Fibroblast of lung (primary cell): ENCODE results near the gene MYRIP. TPM values are rescaled to one million over a fixed set of nuclear protein-coding genes. Genes with fewer than 3 reads are reported as not detected.

Source experiments
- DNase-seq, 2 donors: peaks; one replicate each; pipeline versions ENCODE4 v3.0.0 to v3.0.0-alpha.2; 2010; ENCODE audit warnings: low read depth in 2 of 2
- H2AFZ ChIP-seq: 2 replicates; pipeline ENCODE4 v1.5.1; 2012; ENCODE audit warnings: low read length, control low read depth, inconsistent platforms
- H3K27ac ChIP-seq: 2 replicates; pipeline ENCODE4 v1.5.1; 2011; ENCODE audit warnings: low read length, control low read depth; ENCODE audit not compliant: insufficient read depth
- H3K27me3 ChIP-seq: 2 replicates; pipeline ENCODE4 v1.5.1; 2011; ENCODE audit warnings: mild to moderate bottlenecking, low read length; ENCODE audit not compliant: control insufficient read depth, insufficient read depth
- H3K36me3 ChIP-seq: 2 replicates; pipeline ENCODE4 v1.5.1; 2011; ENCODE audit warnings: low read length; ENCODE audit not compliant: control insufficient read depth, insufficient read depth
- H3K4me1 ChIP-seq: 2 replicates; pipeline ENCODE4 v1.5.1; 2011; ENCODE audit warnings: low read length; ENCODE audit not compliant: control insufficient read depth, insufficient read depth; ENCODE audit errors: extremely low read depth
- H3K4me2 ChIP-seq: 2 replicates; pipeline ENCODE4 v1.5.1; 2011; ENCODE audit warnings: low read length, control low read depth; ENCODE audit not compliant: insufficient read depth; ENCODE audit errors: extremely low read depth
- H3K4me3 ChIP-seq, 4 experiments: fragments of 200-600 bp in 1 of 4; sonication (generic) in 1 of 4; replicated peaks in 1 of 4; 2 replicates each; pipeline ENCODE4 v1.5.1; 2011 to 2016; ENCODE audit warnings: low read length in 4 of 4, low read depth in 3 of 4, mild to moderate bottlenecking in 3 of 4, control low read depth in 2 of 4, inconsistent platforms in 1 of 4, mixed read lengths in 1 of 4; ENCODE audit not compliant: insufficient read depth in 1 of 4; ENCODE audit errors: control extremely low read depth in 1 of 4
- H3K79me2 ChIP-seq: 2 replicates; pipeline ENCODE4 v1.5.1; 2012; ENCODE audit warnings: mild to moderate bottlenecking, low read length, inconsistent platforms; ENCODE audit not compliant: control insufficient read depth, insufficient read depth
- H3K9ac ChIP-seq: 2 replicates; pipeline ENCODE4 v1.5.1; 2011; ENCODE audit warnings: mild to moderate bottlenecking, low read length, control low read depth; ENCODE audit not compliant: insufficient read depth
- H3K9me3 ChIP-seq: 2 replicates; pipeline ENCODE4 v1.5.1; 2012; ENCODE audit warnings: low read depth, low read length; ENCODE audit not compliant: control insufficient read depth, insufficient read depth
- H4K20me1 ChIP-seq: 2 replicates; pipeline ENCODE4 v1.5.1; 2011; ENCODE audit warnings: low read length; ENCODE audit not compliant: control insufficient read depth, insufficient read depth; ENCODE audit errors: extremely low read depth
- CTCF ChIP-seq, 2 donors: IDR thresholded peaks in 1 of 2; conservative IDR thresholded peaks in 1 of 2; 1 replicate in 1 of 2; 2 replicates in 1 of 2; pipeline ENCODE4 v1.5.1; 2011 to 2012; ENCODE audit warnings: low read length in 2 of 2, control low read depth in 1 of 2, inconsistent platforms in 1 of 2, low read depth in 1 of 2, mild to moderate bottlenecking in 1 of 2
- EZH2 ChIP-seq: IDR thresholded peaks from 2 replicates; pipeline ENCODE4 v1.5.1; 2012; ENCODE audit warnings: low read length, control low read depth, mild to moderate bottlenecking; ENCODE audit errors: missing control alignments
- polyA plus RNA-seq, 2 donors: library from polyadenylated mRNA; depleted of rRNA in 1 of 2; stranded (reverse) in 1 of 2; unstranded in 1 of 2; fragments of >200 nt; gene quantifications; 2 replicates each; pipeline ENCODE4 v1.2.1, GENCODE V29; 2011 to 2012; ENCODE audit warnings: missing spikeins in 1 of 2
- total RNA-seq: library from RNA; depleted of rRNA; stranded (reverse); fragments of >200 nt; gene quantifications from 2 replicates; pipeline ENCODE4 v1.2.1, GENCODE V29; 2014

MYRIP gene
- total and polyA plus RNA-seq, 2 donors (not counting 1 experiment from before 2014, with no cell fraction given), result 0.02 TPM; not detected in 1

GRCh38 chr3:40228792-40229350, 419.5 kb downstream of the MYRIP start:
- H3K4me1 ChIP-seq, result no peaks in the 10 kb centered on the region
- H3K27ac ChIP-seq, result no peak overlapping the region
- no peak overlapping the region for H3K4me2 ChIP-seq
- no peaks in the 10 kb centered on the region for H4K20me1 ChIP-seq
- H3K79me2 ChIP-seq, result no peaks in the 10 kb centered on the region
- no peak overlapping the region for H2AFZ ChIP-seq
- no peak for DNase-seq
- no peaks in the 10 kb centered on the region for H3K36me3 ChIP-seq
- H3K27me3 ChIP-seq, result no peaks in the 10 kb centered on the region
- no peak overlapping the region for H3K9ac ChIP-seq
- H3K4me3 ChIP-seq, result no peak overlapping the region
- TF ChIP-seq CTCF (conservative IDR thresholded peaks at IDR 0.05 in 1 of 2, IDR thresholded peaks at IDR 0.05 in 1 of 2; ENCODE audit: low read depth in 1 of 2, low read length in 2 of 2) (no peak), EZH2 (no peak)
- H3K9me3 ChIP-seq, result no peaks in the 10 kb centered on the region

- H2AFZ ChIP-seq, result no peak overlapping the region
- no peak overlapping the region for H3K4me2 ChIP-seq
- H3K36me3 ChIP-seq, result no peaks in the 10 kb centered on the region
- no peak overlapping the region for H3K4me3 ChIP-seq
- H3K9me3 ChIP-seq, result no peaks in the 10 kb centered on the region
- H3K79me2 ChIP-seq, result no peaks in the 10 kb centered on the region
- no peaks in the 10 kb centered on the region for H3K4me1 ChIP-seq
- no peaks in the 10 kb centered on the region for H4K20me1 ChIP-seq
- TF ChIP-seq EZH2, result no peak
- TF ChIP-seq CTCF (conservative IDR thresholded peaks at IDR 0.05 in 1 of 2, IDR thresholded peaks at IDR 0.05 in 1 of 2; ENCODE audit: low read depth in 1 of 2, low read length in 2 of 2), result no peak
- no peak overlapping the region for H3K27ac ChIP-seq
- no peak overlapping the region for H3K9ac ChIP-seq
- H3K27me3 ChIP-seq, result no peaks in the 10 kb centered on the region
- DNase-seq, result no peak
These were observed 420.0 kb downstream of the MYRIP start for GRCh38 chr3:40229386-40229785.

GRCh38 chr3:40229963-40230362, 420.6 kb downstream of the MYRIP start:
- Histone ChIP-seq H3K9ac (no peak overlapping the region), H4K20me1 (no peaks in the 10 kb centered on the region), H3K4me1 (no peaks in the 10 kb centered on the region)

More at GRCh38 chr3:40229963-40230362, 420.6 kb downstream of the MYRIP start:
- H3K27me3 ChIP-seq, result no peaks in the 10 kb centered on the region
- H3K4me3 ChIP-seq, result no peak overlapping the region
- H3K4me2 ChIP-seq, result no peak overlapping the region
- no peak overlapping the region for H2AFZ ChIP-seq
- H3K36me3 ChIP-seq, result no peaks in the 10 kb centered on the region
- TF ChIP-seq CTCF (conservative IDR thresholded peaks at IDR 0.05 in 1 of 2, IDR thresholded peaks at IDR 0.05 in 1 of 2; ENCODE audit: low read depth in 1 of 2, low read length in 2 of 2), result no peak
- TF ChIP-seq EZH2, result no peak
- no peak for DNase-seq
- H3K9me3 ChIP-seq, result no peaks in the 10 kb centered on the region
- H3K27ac ChIP-seq, result no peak overlapping the region
- no peaks in the 10 kb centered on the region for H3K79me2 ChIP-seq
